Stimulated activated naive B cell treated with anti-CD40 and anti-IgM and Interleukin-4, amounts not matched to agents 10 μg/mL and 1 μg/mL and 100 μg/mL, for 72 hours (primary cell): Measurements from ENCODE around the gene SBF2.
A peak's percentile ranks its signal among the peaks of the same experiment; 100 is the strongest.

ENCODE experiments used
- ATAC-seq, 2 donors: fragments of 150-1000 bp; cut with Tn5 transposase; replicated peaks; 2 replicates each; pipeline ENCODE4 v1.10.0; 2021; ENCODE audit warnings: moderate library complexity in 1 of 2
- DNase-seq: peaks from one replicate; pipeline ENCODE4 v3.0.0; 2021
- H3K27ac Mint-ChIP-seq: one replicate; pipeline ENCODE4 v1.8.0; 2022; ENCODE audit warnings: mild to moderate bottlenecking, mixed read lengths
- H3K27me3 Mint-ChIP-seq, 2 donors: one replicate each; pipeline ENCODE4 v1.8.0; 2022; ENCODE audit warnings: mixed read lengths in 2 of 2
- H3K36me3 Mint-ChIP-seq, 2 donors: one replicate each; pipeline ENCODE4 v1.8.0; 2022; ENCODE audit warnings: mixed read lengths in 2 of 2, mild to moderate bottlenecking in 1 of 2
- H3K4me1 Mint-ChIP-seq, 2 donors: one replicate each; pipeline ENCODE4 v1.8.0; 2022; ENCODE audit warnings: mixed read lengths in 2 of 2, mild to moderate bottlenecking in 1 of 2
- H3K4me3 Mint-ChIP-seq, 2 donors: one replicate each; pipeline ENCODE4 v1.8.0; 2022; ENCODE audit warnings: mild to moderate bottlenecking in 2 of 2, mixed read lengths in 2 of 2, moderate library complexity in 1 of 2
- H3K9me3 Mint-ChIP-seq, 2 donors: one replicate each; pipeline ENCODE4 v1.8.0; 2022; ENCODE audit warnings: mixed read lengths in 2 of 2, mild to moderate bottlenecking in 1 of 2

SBF2 gene

GRCh38 chr11:10301656-10302358 lies 7.8 kb upstream of the SBF2 start:
- H3K27me3 Mint-ChIP-seq = peaks cover 16 to 18% of the 10 kb centered on the region in 2 donors
- no peaks in the 10 kb centered on the region for H3K9me3 Mint-ChIP-seq
- H3K27ac Mint-ChIP-seq = peak overlapping the region; percentile 26
- H3K4me3 Mint-ChIP-seq = peak overlapping the region; percentile 94 to 96
- no peak for DNase-seq
- ATAC-seq = no peak
- peaks cover 49 to 70% of the 10 kb centered on the region in 2 donors for H3K4me1 Mint-ChIP-seq
- H3K36me3 Mint-ChIP-seq = peaks cover 0 to 6% of the 10 kb centered on the region in 2 donors

GRCh38 chr11:10298342-10298741 lies 4.3 kb upstream of the SBF2 start:
- Mint-ChIP-seq H3K27me3 (peaks cover 26% of the 10 kb centered on the region in 2 donors), H3K27ac (no peak overlapping the region), H3K4me3 (no peak overlapping the region), H3K36me3 (no peaks in the 10 kb centered on the region), H3K9me3 (no peaks in the 10 kb centered on the region), H3K4me1 (peaks cover 34 to 50% of the 10 kb centered on the region in 2 donors)
- DNase-seq (peak; percentile 69), ATAC-seq (peak; percentile 94 to 95)

GRCh38 chr11:10295064-10295901 lies 1.3 kb upstream of the SBF2 start:
- Mint-ChIP-seq H3K27me3 (peaks cover 20 to 23% of the 10 kb centered on the region in 2 donors), H3K27ac (peak overlapping the region; percentile 83)

GRCh38 chr11:10294290-10294953 lies 403 bp upstream of the SBF2 start:
- H3K27ac Mint-ChIP-seq = peak overlapping the region; percentile 83
- H3K27me3 Mint-ChIP-seq = peaks cover 20 to 21% of the 10 kb centered on the region in 2 donors
- no peaks in the 10 kb centered on the region for H3K9me3 Mint-ChIP-seq
- H3K4me3 Mint-ChIP-seq = peak overlapping the region; percentile 79 to 81
- DNase-seq (no peak), ATAC-seq (no peak)
- peaks cover 2 to 7% of the 10 kb centered on the region in 2 donors for H3K36me3 Mint-ChIP-seq
- H3K4me1 Mint-ChIP-seq = peaks cover 32 to 57% of the 10 kb centered on the region in 2 donors

More at GRCh38 chr11:10295064-10295901, 1.3 kb upstream of the SBF2 start:
- peak overlapping the region; percentile 79 to 81 for H3K4me3 Mint-ChIP-seq
- peaks cover 32 to 56% of the 10 kb centered on the region in 2 donors for H3K4me1 Mint-ChIP-seq
- no peak for DNase-seq
- no peaks in the 10 kb centered on the region for H3K9me3 Mint-ChIP-seq
- peaks cover 0 to 3% of the 10 kb centered on the region in 2 donors for H3K36me3 Mint-ChIP-seq
- no peak for ATAC-seq

- Mint-ChIP-seq H3K27ac (no peak overlapping the region), H3K9me3 (no peaks in the 10 kb centered on the region), H3K27me3 (peaks cover 19 to 21% of the 10 kb centered on the region in 2 donors), H3K4me1 (peaks cover 24 to 45% of the 10 kb centered on the region in 2 donors), H3K36me3 (peaks cover 2 to 7% of the 10 kb centered on the region in 2 donors), H3K4me3 (peak overlapping the region in 1 of 2 donors; percentile 8)
- ATAC-seq = no peak
- DNase-seq = no peak
These were observed 2.0 kb downstream of the SBF2 start for GRCh38 chr11:10291801-10292638.

GRCh38 chr11:10289765-10290380 lies 4.1 kb downstream of the SBF2 start:
- Mint-ChIP-seq H3K27ac (no peak overlapping the region), H3K9me3 (no peaks in the 10 kb centered on the region), H3K27me3 (peaks cover 2 to 4% of the 10 kb centered on the region in 2 donors), H3K36me3 (peaks cover 2 to 11% of the 10 kb centered on the region in 2 donors), H3K4me3 (no peak overlapping the region), H3K4me1 (peaks cover 22 to 38% of the 10 kb centered on the region in 2 donors)
- ATAC-seq (no peak), DNase-seq (no peak)

GRCh38 chr11:10288881-10289764 lies 4.9 kb downstream of the SBF2 start:
- ATAC-seq (no peak), DNase-seq (no peak)
- Mint-ChIP-seq H3K27ac (no peak overlapping the region), H3K36me3 (peaks cover 2 to 11% of the 10 kb centered on the region in 2 donors), H3K9me3 (no peaks in the 10 kb centered on the region), H3K4me3 (no peak overlapping the region), H3K4me1 (peaks cover 21 to 35% of the 10 kb centered on the region in 2 donors), H3K27me3 (peaks cover 0 to 3% of the 10 kb centered on the region in 2 donors)

GRCh38 chr11:10287766-10288715 lies 6.0 kb downstream of the SBF2 start:
- H3K4me3 Mint-ChIP-seq = no peak overlapping the region
- DNase-seq (no peak), ATAC-seq (no peak)
- peaks cover 2 to 11% of the 10 kb centered on the region in 2 donors for H3K36me3 Mint-ChIP-seq
- peaks cover 0 to 3% of the 10 kb centered on the region in 2 donors for H3K27me3 Mint-ChIP-seq
- peaks cover 19 to 35% of the 10 kb centered on the region in 2 donors for H3K4me1 Mint-ChIP-seq
- no peaks in the 10 kb centered on the region for H3K9me3 Mint-ChIP-seq
- H3K27ac Mint-ChIP-seq = no peak overlapping the region

- Mint-ChIP-seq H3K9me3 (no peaks in the 10 kb centered on the region), H3K4me3 (no peak overlapping the region), H3K4me1 (peaks cover 19 to 33% of the 10 kb centered on the region in 2 donors), H3K27me3 (peaks cover 0 to 3% of the 10 kb centered on the region in 2 donors), H3K27ac (no peak overlapping the region), H3K36me3 (peaks cover 2 to 11% of the 10 kb centered on the region in 2 donors)
- DNase-seq (no peak), ATAC-seq (no peak)
These were observed 6.9 kb downstream of the SBF2 start for GRCh38 chr11:10287140-10287539.

- Mint-ChIP-seq H3K36me3 (peaks cover 2 to 8% of the 10 kb centered on the region in 2 donors), H3K27me3 (peaks cover 0 to 1% of the 10 kb centered on the region in 2 donors), H3K27ac (no peak overlapping the region), H3K4me3 (no peak overlapping the region), H3K9me3 (no peaks in the 10 kb centered on the region), H3K4me1 (peaks cover 14 to 18% of the 10 kb centered on the region in 2 donors)
- DNase-seq (no peak), ATAC-seq (no peak)
These were observed 8.7 kb downstream of the SBF2 start for GRCh38 chr11:10285148-10285802.

- H3K27ac Mint-ChIP-seq = no peak overlapping the region
- DNase-seq = no peak
These were observed 10.0 kb downstream of the SBF2 start for GRCh38 chr11:10283991-10284390.

More at GRCh38 chr11:10283991-10284390, 10.0 kb downstream of the SBF2 start:
- no peak for ATAC-seq
- H3K9me3 Mint-ChIP-seq = no peaks in the 10 kb centered on the region
- H3K4me3 Mint-ChIP-seq = no peak overlapping the region
- peaks cover 11 to 15% of the 10 kb centered on the region in 2 donors for H3K4me1 Mint-ChIP-seq
- no peaks in the 10 kb centered on the region for H3K27me3 Mint-ChIP-seq
- H3K36me3 Mint-ChIP-seq = peaks cover 0 to 4% of the 10 kb centered on the region in 2 donors
